Sigmoid colon (tissue), 4 donors: ENCODE measurements around the gene SF3A1.

Experiments
- POLR2A ChIP-seq, 2 donors: fragments of 450-650 bp; IDR thresholded peaks; one replicate each; pipeline ENCODE4 v1.6.1; 2016; ENCODE audit warnings: antibody characterized with exemption in 2 of 2, mild to moderate bottlenecking in 2 of 2, moderate library complexity in 2 of 2
- POLR2AphosphoS5 ChIP-seq, 4 donors: sonication (generic); formaldehyde crosslinking; IDR thresholded peaks; one replicate each; pipeline ENCODE4 v1.6.1; 2017; ENCODE audit warnings: antibody characterized with exemption in 4 of 4
- TF ChIP-seq, protein P1 (sequence below), 4 experiments: fragments of 450-650 bp in 3 of 4; fragments of 200-600 bp in 1 of 4; IDR thresholded peaks; one replicate each; pipeline ENCODE4 v1.5.1; 2016 to 2019; ENCODE audit warnings: antibody characterized with exemption in 4 of 4, mild to moderate bottlenecking in 3 of 4, moderate library complexity in 2 of 4

DNA sequence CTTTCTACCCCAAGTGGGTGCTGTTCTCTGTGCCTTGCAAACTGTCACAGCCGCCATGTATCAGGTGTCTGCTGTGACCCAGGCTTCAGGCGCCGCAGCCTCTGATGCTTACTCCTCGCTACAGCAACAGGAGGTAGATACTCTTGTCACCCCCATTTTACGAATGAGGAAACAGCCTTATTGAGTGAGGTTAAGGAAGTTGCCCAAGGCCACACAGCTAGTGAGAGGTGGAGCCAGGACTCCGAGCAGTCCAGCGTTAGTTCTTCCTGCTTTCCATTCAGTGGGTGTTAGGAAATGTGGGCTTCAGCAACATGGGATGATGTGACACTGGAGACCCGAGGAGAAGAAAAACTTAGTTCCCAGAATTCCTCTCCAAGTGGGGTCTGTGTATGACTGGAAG lies 16.2 kb upstream of the SF3A1 start:
- TF ChIP-seq, protein P1, sequence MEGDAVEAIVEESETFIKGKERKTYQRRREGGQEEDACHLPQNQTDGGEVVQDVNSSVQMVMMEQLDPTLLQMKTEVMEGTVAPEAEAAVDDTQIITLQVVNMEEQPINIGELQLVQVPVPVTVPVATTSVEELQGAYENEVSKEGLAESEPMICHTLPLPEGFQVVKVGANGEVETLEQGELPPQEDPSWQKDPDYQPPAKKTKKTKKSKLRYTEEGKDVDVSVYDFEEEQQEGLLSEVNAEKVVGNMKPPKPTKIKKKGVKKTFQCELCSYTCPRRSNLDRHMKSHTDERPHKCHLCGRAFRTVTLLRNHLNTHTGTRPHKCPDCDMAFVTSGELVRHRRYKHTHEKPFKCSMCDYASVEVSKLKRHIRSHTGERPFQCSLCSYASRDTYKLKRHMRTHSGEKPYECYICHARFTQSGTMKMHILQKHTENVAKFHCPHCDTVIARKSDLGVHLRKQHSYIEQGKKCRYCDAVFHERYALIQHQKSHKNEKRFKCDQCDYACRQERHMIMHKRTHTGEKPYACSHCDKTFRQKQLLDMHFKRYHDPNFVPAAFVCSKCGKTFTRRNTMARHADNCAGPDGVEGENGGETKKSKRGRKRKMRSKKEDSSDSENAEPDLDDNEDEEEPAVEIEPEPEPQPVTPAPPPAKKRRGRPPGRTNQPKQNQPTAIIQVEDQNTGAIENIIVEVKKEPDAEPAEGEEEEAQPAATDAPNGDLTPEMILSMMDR (IDR thresholded peaks at IDR 0.05) = no peak
- no peak for TF ChIP-seq POLR2A (IDR thresholded peaks at IDR 0.05)
- no peak for TF ChIP-seq POLR2AphosphoS5 (IDR thresholded peaks at IDR 0.05)
